A673 (cell line): ENCODE data around the gene DNHD1.

Source experiments
- EZH2 ChIP-seq: fragments of 200-600 bp; sonication (generic); IDR thresholded peaks from 2 replicates; pipeline ENCODE4 v1.6.1; 2017; ENCODE audit warnings: borderline replicate concordance, low read depth, mild to moderate bottlenecking, mixed read lengths, antibody characterized with exemption, low read length; ENCODE audit not compliant: poor library complexity, severe bottlenecking
- TF ChIP-seq, protein P1 (sequence below): fragments of 300-800, 200-600 bp; sonication (generic); conservative IDR thresholded peaks from 2 replicates; pipeline ENCODE4 v1.5.1; 2017; ENCODE audit warnings: low read depth, mild to moderate bottlenecking, antibody characterized with exemption, low read length, moderate library complexity, mixed read lengths

DNA sequence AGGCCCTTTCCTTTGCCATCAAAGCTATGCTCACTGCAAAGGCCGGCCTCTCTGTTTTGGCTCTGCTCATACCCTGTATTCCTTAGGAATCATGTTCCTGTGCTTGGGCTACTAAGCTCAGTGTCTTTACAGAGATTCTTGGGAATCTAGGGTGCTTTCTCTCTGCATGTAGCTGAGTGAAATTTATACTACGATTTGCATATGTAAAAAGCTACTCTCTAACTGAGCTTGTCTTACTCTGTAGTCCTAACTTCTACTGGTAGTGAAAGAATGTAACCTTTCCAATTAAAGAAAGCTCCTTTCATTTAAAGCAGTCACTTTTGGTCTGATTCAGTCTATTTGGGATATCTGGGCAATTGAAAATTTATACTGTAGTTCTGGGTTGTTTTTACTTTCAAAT, 32.2 kb downstream of the DNHD1 start:
- TF ChIP-seq, protein P1, sequence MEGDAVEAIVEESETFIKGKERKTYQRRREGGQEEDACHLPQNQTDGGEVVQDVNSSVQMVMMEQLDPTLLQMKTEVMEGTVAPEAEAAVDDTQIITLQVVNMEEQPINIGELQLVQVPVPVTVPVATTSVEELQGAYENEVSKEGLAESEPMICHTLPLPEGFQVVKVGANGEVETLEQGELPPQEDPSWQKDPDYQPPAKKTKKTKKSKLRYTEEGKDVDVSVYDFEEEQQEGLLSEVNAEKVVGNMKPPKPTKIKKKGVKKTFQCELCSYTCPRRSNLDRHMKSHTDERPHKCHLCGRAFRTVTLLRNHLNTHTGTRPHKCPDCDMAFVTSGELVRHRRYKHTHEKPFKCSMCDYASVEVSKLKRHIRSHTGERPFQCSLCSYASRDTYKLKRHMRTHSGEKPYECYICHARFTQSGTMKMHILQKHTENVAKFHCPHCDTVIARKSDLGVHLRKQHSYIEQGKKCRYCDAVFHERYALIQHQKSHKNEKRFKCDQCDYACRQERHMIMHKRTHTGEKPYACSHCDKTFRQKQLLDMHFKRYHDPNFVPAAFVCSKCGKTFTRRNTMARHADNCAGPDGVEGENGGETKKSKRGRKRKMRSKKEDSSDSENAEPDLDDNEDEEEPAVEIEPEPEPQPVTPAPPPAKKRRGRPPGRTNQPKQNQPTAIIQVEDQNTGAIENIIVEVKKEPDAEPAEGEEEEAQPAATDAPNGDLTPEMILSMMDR, result no peak
- TF ChIP-seq EZH2, result no peak
